K562 (cell line): ENCODE data around the gene NAGS. TPM values are rescaled to one million over a fixed set of nuclear protein-coding genes. Genes with fewer than 3 reads are reported as not detected.

ENCODE experiments used
- ATAC-seq: fragments of 200-7000 bp; cut with Tn5 transposase; 3 replicates; pipeline ENCODE4 v1.9.1; 2020; ENCODE audit warnings: moderate library complexity
- BruUV-seq: library from RNA; stranded (reverse); fragments of 400-500 nt; replicated peaks from 2 replicates; lab custom pipeline; 2021; lab: Mats Ljungman, UMichigan
- CTCF ChIA-PET: fragments of 300-600 bp; formaldehyde crosslinking; extraction: SDS; loops from one replicate; lab custom pipeline; 2021; ENCODE audit warnings: low intra/inter-chr PET ratio; lab: Yijun Ruan, JAX
- POLR2A ChIA-PET: fragments of 300-600, 350-650 bp; sonication (Branson Sonifier 250); formaldehyde crosslinking; extraction: SDS; loops from one replicate; lab custom pipeline; 2021; ENCODE audit warnings: antibody characterized with exemption, inconsistent platforms; lab: Yijun Ruan, JAX
- DNase-seq, 4 experiments: peaks; one replicate each; pipeline versions ENCODE4 v3.0.0 to v3.0.0-alpha.2; 2011 to 2018; ENCODE audit warnings: low spot score in 3 of 4, mixed read lengths in 3 of 4; ENCODE audit errors: extremely low read depth in 1 of 4
- FAIRE-seq: peaks from 2 replicates; lab custom pipeline; 2011; peaks lifted over from hg19 to GRCh38; lab: Jason Lieb, UNC
- H2AFZ ChIP-seq: 2 replicates; pipeline ENCODE4 v1.6.0; 2011; ENCODE audit warnings: low read depth, low read length, control low read depth, inconsistent platforms
- H3K27ac ChIP-seq: fragments of 200-600 bp; 3 replicates; pipeline ENCODE4 v1.8.0; 2011; ENCODE audit warnings: low read depth, mild to moderate bottlenecking, control low read depth, inconsistent platforms, low read length, moderate library complexity, mixed read lengths; ENCODE audit errors: extremely low read depth
- H3K27me3 ChIP-seq, 2 experiments: fragments of 300-600 bp in 1 of 2; 2 replicates in 1 of 2; 3 replicates in 1 of 2; pipeline versions ENCODE4 v1.6.0 to v1.8.0; 2011; ENCODE audit warnings: inconsistent platforms in 2 of 2, low read length in 2 of 2, mild to moderate bottlenecking in 1 of 2, mixed read lengths in 1 of 2, moderate library complexity in 1 of 2; ENCODE audit not compliant: control insufficient read depth in 2 of 2, insufficient read depth in 2 of 2
- H3K36me3 ChIP-seq: fragments of 300-600 bp; 3 replicates; pipeline ENCODE4 v1.8.0; 2011; ENCODE audit warnings: mild to moderate bottlenecking, low read length, inconsistent platforms; ENCODE audit not compliant: control insufficient read depth, insufficient read depth
- H3K4me1 ChIP-seq, 2 experiments: fragments of 200-600 bp in 1 of 2; replicated peaks in 1 of 2; 2 replicates in 1 of 2; 3 replicates in 1 of 2; pipeline versions ENCODE4 v1.5.1 to v1.8.0; 2011; ENCODE audit warnings: inconsistent platforms in 2 of 2, low read length in 2 of 2, mild to moderate bottlenecking in 1 of 2, mixed read lengths in 1 of 2, moderate library complexity in 1 of 2; ENCODE audit not compliant: control insufficient read depth in 2 of 2, insufficient read depth in 2 of 2
- H3K4me2 ChIP-seq: 2 replicates; pipeline ENCODE4 v1.6.1; 2011; ENCODE audit warnings: low read length, control low read depth, inconsistent platforms, mixed read lengths; ENCODE audit not compliant: insufficient read depth
- H3K4me3 ChIP-seq: fragments of 200-600 bp; sonication (generic), shearing (Covaris generic); 2 replicates; pipeline ENCODE4 v1.5.1; 2016; ENCODE audit warnings: control low read depth, inconsistent platforms
- H3K79me2 ChIP-seq: fragments of 200-600 bp; 3 replicates; pipeline ENCODE4 v1.8.0; 2011; ENCODE audit warnings: low read length, inconsistent platforms; ENCODE audit not compliant: control insufficient read depth, insufficient read depth
- H3K9ac ChIP-seq, 2 experiments: 2 replicates each; pipeline versions ENCODE4 v1.6.0 to v1.6.1; 2011; ENCODE audit warnings: low read depth in 2 of 2, low read length in 2 of 2, control low read depth in 1 of 2, inconsistent platforms in 1 of 2, mild to moderate bottlenecking in 1 of 2, mixed read lengths in 1 of 2; ENCODE audit not compliant: insufficient read depth in 1 of 2
- H3K9me1 ChIP-seq: one replicate; pipeline ENCODE4 v1.6.0; 2011; ENCODE audit warnings: inconsistent platforms, mild to moderate bottlenecking, low read length, moderate library complexity; ENCODE audit not compliant: control insufficient read depth, insufficient read depth
- H3K9me3 ChIP-seq: replicated peaks from 2 replicates; pipeline ENCODE4 v1.5.1; 2011; ENCODE audit warnings: low read depth, low read length, inconsistent platforms; ENCODE audit not compliant: control insufficient read depth, insufficient read depth
- H4K20me1 ChIP-seq: replicated peaks from 2 replicates; pipeline ENCODE4 v1.6.1; 2011; ENCODE audit warnings: low read length, inconsistent platforms, mixed read lengths; ENCODE audit not compliant: control insufficient read depth, insufficient read depth
- CEBPB ChIP-seq: fragments of 450-650 bp; IDR thresholded peaks from 2 replicates; pipeline ENCODE4 v1.6.1; 2016; ENCODE audit warnings: missing genetic modification characterization, missing compliant biosample characterization
- DACH1 ChIP-seq: fragments of 450-650 bp; IDR thresholded peaks from 2 replicates; pipeline ENCODE4 v1.6.1; 2018; ENCODE audit not compliant: partially characterized antibody
- IFI16 ChIP-seq: fragments of 250-450 bp; sonication (Bioruptor Pico); IDR thresholded peaks from 2 replicates; pipeline ENCODE4 v2.1.2; 2022; ENCODE audit warnings: mild to moderate bottlenecking, inconsistent platforms
- MAZ ChIP-seq, 2 experiments: fragments of 450-650 bp in 1 of 2; sonication (generic) in 1 of 2; formaldehyde crosslinking; IDR thresholded peaks in 1 of 2; conservative IDR thresholded peaks in 1 of 2; 2 replicates each; pipeline versions ENCODE4 v1.4.0 to v1.5.0; 2020; ENCODE audit warnings: mild to moderate bottlenecking in 1 of 2, missing genetic modification reagents in 1 of 2
- MBD2 ChIP-seq: sonication (generic); IDR thresholded peaks from 2 replicates; pipeline ENCODE4 v1.6.1; 2016; ENCODE audit warnings: low read depth, borderline replicate concordance
- SMAD2 ChIP-seq: fragments of 150-350 bp; IDR thresholded peaks from 2 replicates; pipeline ENCODE4 v1.6.1; 2014; ENCODE audit warnings: low read depth, mild to moderate bottlenecking, low read length
- WHSC1 ChIP-seq: IDR thresholded peaks from one replicate; pipeline ENCODE4 v1.6.1; 2012; ENCODE audit warnings: low read length, control low read depth, inconsistent platforms
- ZNF174 ChIP-seq: fragments of 250-450 bp; sonication (Bioruptor Pico); IDR thresholded peaks from 2 replicates; pipeline ENCODE4 v1.4.0; 2020; ENCODE audit warnings: mild to moderate bottlenecking
- ZNF23 ChIP-seq: fragments of 250-450 bp; sonication (Bioruptor Pico); IDR thresholded peaks from 2 replicates; pipeline ENCODE4 v1.4.0; 2020; ENCODE audit warnings: mild to moderate bottlenecking
- ZNF354B ChIP-seq: fragments of 250-450 bp; sonication (Bioruptor Pico); IDR thresholded peaks from 2 replicates; pipeline ENCODE4 v1.4.0; 2020
- WGBS: fragments of 100-300 bp; shearing (Covaris generic); methylation state at CpG from one replicate; pipeline ENCODE4 v1.1.6; 2016; ENCODE audit warnings: low coverage, mixed read lengths; ENCODE audit not compliant: insufficient coverage; ENCODE audit errors: missing lambda C conversion rate; 5-methylcytosine and 5-hydroxymethylcytosine counted together
- in situ Hi-C: fragments of 300-500 bp; cut with MboI; formaldehyde crosslinking; loops from 4 replicates; pipeline ENCODE4 v1.15.0; 2018; ENCODE audit warnings: inconsistent platforms, mixed read lengths
- intact Hi-C: fragments of 100-400 bp; cut with micrococcal nuclease; formaldehyde crosslinking; loops from 2 replicates; pipeline ENCODE4 v1.14.2; 2022
- polyA plus RNA-seq, 8 experiments: library from polyadenylated mRNA; depleted of rRNA in 4 of 8; stranded (reverse) in 5 of 8; unstranded in 3 of 8; fragments of >200 nt; fragmentation: Nextera tagmentation in 2 of 8; fragmentation: Illumina TruSeq in 1 of 8; extraction: Ambion mirVana in 2 of 8; extraction: Trizol in 1 of 8; gene quantifications; 2 replicates each; pipeline versions ENCODE4 v1.2.1 to v1.2.3, GENCODE V29; 2011 to 2014; ENCODE audit warnings: inconsistent platforms in 1 of 8, missing spikeins in 1 of 8
- total RNA-seq, 7 experiments: library from RNA; depleted of rRNA in 6 of 7; stranded (reverse); fragments of >200 nt in 6 of 7; fragmentation: Illumina TruSeq in 2 of 7; extraction: Trizol in 2 of 7; gene quantifications; 2 replicates each; pipeline versions ENCODE4 v1.2.1 to v1.2.3, GENCODE V29; 2011 to 2021; ENCODE audit warnings: low replicate concordance in 1 of 7
- TF ChIP-seq, protein P1 (sequence below): fragments of 450-650 bp; formaldehyde crosslinking; conservative IDR thresholded peaks from 2 replicates; pipeline ENCODE4 v1.4.0; 2022; ENCODE audit warnings: mild to moderate bottlenecking, missing genetic modification characterization
- TF ChIP-seq, protein P2 (sequence below): fragments of 450-650 bp; IDR thresholded peaks from 2 replicates; pipeline ENCODE4 v1.6.1; 2016; ENCODE audit warnings: low read depth
- TF ChIP-seq, protein P3 (sequence below): sonication (generic); formaldehyde crosslinking; IDR thresholded peaks from 2 replicates; pipeline ENCODE4 v1.9.0; 2022; ENCODE audit warnings: mild to moderate bottlenecking, missing genetic modification reagents
- TF ChIP-seq, protein P4 (sequence below): sonication (generic); formaldehyde crosslinking; IDR thresholded peaks from 2 replicates; pipeline ENCODE4 v1.5.0; 2020; ENCODE audit warnings: missing genetic modification reagents

NAGS gene
- total and polyA plus RNA-seq, 9 of the 15 experiments (the other 6 are each of a cell fraction or from before 2014, with no cell fraction given): not detected

DNA sequence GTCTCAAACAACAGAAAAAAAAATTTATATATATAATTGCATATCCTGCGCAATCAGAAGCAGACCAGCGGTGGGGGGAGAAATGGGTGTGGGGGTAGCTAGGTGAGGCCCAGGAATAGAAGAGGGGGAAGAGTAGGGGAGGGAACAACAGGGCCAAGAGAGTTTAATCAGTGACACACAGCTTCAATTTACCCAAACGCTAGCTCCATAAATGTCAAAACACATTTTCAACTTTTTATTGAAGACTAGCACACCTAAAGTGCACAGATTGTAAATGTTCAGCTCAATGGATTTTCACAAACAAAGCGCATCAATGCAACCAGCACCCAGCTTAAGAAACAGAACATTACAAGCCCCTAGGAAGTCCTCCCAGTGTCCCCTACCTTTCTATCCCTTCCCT is 24.8 kb upstream of the NAGS start:
- H3K4me1 ChIP-seq: peaks cover 5 to 12% of the 10 kb centered on the region in 2 experiments
- ATAC-seq (no peak), FAIRE-seq (no peak), DNase-seq (no peak)
- H3K36me3 ChIP-seq: no peaks in the 10 kb centered on the region
- H3K4me2 ChIP-seq: no peak overlapping the region
- H3K27me3 ChIP-seq: peaks cover 20 to 37% of the 10 kb centered on the region in 2 experiments
- no peak overlapping the region for H3K9ac ChIP-seq
- intact Hi-C loops (no loop called here), in situ Hi-C loops (no loop called here)
- BruUV-seq: no TSS peak
- no peak overlapping the region for H3K4me3 ChIP-seq
- no peaks in the 10 kb centered on the region for H3K9me1 ChIP-seq
- no peaks in the 10 kb centered on the region; the same call in 1 of the 2 replicates for H3K9me3 ChIP-seq
- ChIA-PET CTCF (no interaction called here), POLR2A (interaction anchor here (1.1 kb wide), 1 partner anchor 48 kb away, joined by 4 read pairs; no protein-coding TSS in a partner anchor)
- H4K20me1 ChIP-seq: no peaks in the 10 kb centered on the region
- H3K27ac ChIP-seq: no peak overlapping the region
- H3K79me2 ChIP-seq: no peaks in the 10 kb centered on the region
- 0% methylated on average over 4 of the region's 4 CpGs for WGBS
- H2AFZ ChIP-seq: no peak overlapping the region
- no peak for TF ChIP-seq IFI16 (CRISPR knock-in tag)
- TF ChIP-seq DACH1: no peak
- TF ChIP-seq, protein P1, sequence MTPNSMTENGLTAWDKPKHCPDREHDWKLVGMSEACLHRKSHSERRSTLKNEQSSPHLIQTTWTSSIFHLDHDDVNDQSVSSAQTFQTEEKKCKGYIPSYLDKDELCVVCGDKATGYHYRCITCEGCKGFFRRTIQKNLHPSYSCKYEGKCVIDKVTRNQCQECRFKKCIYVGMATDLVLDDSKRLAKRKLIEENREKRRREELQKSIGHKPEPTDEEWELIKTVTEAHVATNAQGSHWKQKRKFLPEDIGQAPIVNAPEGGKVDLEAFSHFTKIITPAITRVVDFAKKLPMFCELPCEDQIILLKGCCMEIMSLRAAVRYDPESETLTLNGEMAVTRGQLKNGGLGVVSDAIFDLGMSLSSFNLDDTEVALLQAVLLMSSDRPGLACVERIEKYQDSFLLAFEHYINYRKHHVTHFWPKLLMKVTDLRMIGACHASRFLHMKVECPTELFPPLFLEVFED (CRISPR knock-in tag): no peak
- TF ChIP-seq ZNF354B (CRISPR knock-in tag): no peak
- no peak for TF ChIP-seq ZNF23 (CRISPR knock-in tag)
- TF ChIP-seq, protein P2, sequence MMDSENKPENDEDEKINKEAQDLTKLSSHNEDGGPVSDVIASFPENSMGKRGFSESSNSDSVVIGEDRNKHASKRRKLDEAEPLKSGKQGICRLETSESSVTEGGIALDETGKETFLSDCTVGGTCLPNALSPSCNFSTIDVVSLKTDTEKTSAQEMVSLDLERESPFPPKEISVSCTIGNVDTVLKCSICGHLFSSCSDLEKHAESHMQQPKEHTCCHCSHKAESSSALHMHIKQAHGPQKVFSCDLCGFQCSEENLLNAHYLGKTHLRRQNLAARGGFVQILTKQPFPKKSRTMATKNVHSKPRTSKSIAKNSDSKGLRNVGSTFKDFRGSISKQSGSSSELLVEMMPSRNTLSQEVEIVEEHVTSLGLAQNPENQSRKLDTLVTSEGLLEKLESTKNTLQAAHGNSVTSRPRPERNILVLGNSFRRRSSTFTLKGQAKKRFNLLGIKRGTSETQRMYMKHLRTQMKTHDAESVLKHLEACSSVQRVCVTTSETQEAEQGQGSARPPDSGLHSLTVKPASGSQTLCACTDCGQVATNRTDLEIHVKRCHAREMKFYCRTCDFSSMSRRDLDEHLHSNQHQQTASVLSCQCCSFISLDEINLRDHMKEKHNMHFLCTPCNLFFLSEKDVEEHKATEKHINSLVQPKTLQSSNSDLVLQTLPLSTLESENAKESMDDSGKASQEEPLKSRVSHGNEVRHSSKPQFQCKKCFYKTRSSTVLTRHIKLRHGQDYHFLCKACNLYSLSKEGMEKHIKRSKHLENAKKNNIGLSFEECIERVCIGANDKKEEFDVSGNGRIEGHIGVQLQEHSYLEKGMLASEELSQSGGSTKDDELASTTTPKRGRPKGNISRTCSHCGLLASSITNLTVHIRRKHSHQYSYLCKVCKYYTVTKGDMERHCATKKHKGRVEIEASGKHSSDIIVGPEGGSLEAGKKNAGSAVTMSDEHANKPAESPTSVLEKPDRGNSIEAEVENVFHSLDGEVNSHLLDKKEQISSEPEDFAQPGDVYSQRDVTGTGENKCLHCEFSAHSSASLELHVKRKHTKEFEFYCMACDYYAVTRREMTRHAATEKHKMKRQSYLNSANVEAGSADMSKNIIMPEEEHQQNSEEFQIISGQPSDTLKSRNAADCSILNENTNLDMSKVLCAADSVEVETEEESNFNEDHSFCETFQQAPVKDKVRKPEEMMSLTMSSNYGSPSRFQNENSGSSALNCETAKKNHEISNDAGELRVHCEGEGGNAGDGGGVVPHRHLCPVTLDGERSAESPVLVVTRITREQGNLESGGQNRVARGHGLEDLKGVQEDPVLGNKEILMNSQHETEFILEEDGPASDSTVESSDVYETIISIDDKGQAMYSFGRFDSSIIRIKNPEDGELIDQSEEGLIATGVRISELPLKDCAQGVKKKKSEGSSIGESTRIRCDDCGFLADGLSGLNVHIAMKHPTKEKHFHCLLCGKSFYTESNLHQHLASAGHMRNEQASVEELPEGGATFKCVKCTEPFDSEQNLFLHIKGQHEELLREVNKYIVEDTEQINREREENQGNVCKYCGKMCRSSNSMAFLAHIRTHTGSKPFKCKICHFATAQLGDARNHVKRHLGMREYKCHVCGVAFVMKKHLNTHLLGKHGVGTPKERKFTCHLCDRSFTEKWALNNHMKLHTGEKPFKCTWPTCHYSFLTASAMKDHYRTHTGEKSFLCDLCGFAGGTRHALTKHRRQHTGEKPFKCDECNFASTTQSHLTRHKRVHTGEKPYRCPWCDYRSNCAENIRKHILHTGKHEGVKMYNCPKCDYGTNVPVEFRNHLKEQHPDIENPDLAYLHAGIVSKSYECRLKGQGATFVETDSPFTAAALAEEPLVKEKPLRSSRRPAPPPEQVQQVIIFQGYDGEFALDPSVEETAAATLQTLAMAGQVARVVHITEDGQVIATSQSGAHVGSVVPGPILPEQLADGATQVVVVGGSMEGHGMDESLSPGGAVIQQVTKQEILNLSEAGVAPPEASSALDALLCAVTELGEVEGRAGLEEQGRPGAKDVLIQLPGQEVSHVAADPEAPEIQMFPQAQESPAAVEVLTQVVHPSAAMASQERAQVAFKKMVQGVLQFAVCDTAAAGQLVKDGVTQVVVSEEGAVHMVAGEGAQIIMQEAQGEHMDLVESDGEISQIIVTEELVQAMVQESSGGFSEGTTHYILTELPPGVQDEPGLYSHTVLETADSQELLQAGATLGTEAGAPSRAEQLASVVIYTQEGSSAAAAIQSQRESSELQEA: no peak
- no peak for TF ChIP-seq ZNF174
- TF ChIP-seq CEBPB (tag): no peak
- TF ChIP-seq WHSC1: no peak
- TF ChIP-seq, protein P3, sequence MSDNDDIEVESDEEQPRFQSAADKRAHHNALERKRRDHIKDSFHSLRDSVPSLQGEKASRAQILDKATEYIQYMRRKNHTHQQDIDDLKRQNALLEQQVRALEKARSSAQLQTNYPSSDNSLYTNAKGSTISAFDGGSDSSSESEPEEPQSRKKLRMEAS (CRISPR knock-in tag): no peak
- TF ChIP-seq, protein P4, sequence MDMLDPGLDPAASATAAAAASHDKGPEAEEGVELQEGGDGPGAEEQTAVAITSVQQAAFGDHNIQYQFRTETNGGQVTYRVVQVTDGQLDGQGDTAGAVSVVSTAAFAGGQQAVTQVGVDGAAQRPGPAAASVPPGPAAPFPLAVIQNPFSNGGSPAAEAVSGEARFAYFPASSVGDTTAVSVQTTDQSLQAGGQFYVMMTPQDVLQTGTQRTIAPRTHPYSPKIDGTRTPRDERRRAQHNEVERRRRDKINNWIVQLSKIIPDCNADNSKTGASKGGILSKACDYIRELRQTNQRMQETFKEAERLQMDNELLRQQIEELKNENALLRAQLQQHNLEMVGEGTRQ: no peak
- TF ChIP-seq MBD2: no peak
- no peak for TF ChIP-seq MAZ (CRISPR knock-in tag; conservative IDR thresholded peaks at IDR 0.05 in 1 of 2, IDR thresholded peaks at IDR 0.05 in 1 of 2)
- no peak for TF ChIP-seq SMAD2
